ENCODE measurements around the gene CD55. TPM values are rescaled to one million over a fixed set of nuclear protein-coding genes. Genes with fewer than 3 reads are reported as not detected.

CD55 gene
- total RNA-seq, 1 donor from 2014 or later, result 4.0 TPM

GRCh38 chr1:207286786-207287468 lies 34.6 kb upstream of the CD55 start:
- no peak for DNase-seq (ENCODE audit: low read depth, low spot score)
- H3K4me3 Mint-ChIP-seq, result no peak overlapping the region
- no peaks in the 10 kb centered on the region for H3K4me1 Mint-ChIP-seq
- H3K27ac Mint-ChIP-seq (ENCODE audit: unreplicated experiment), result no peak overlapping the region
- no peak for TF ChIP-seq CTCF (conservative IDR thresholded peaks at IDR 0.05)
- H3K27me3 Mint-ChIP-seq (ENCODE audit: low read depth), result peaks cover 21% of the 10 kb centered on the region
- no peaks in the 10 kb centered on the region for H3K36me3 Mint-ChIP-seq (ENCODE audit: low read depth)
- peaks cover 6% of the 10 kb centered on the region for H3K9me3 Mint-ChIP-seq

GRCh38 chr1:207288315-207288714 lies 33.2 kb upstream of the CD55 start:
- Mint-ChIP-seq H3K27ac (ENCODE audit: unreplicated experiment) (no peak overlapping the region), H3K36me3 (ENCODE audit: low read depth) (no peaks in the 10 kb centered on the region), H3K4me3 (no peak overlapping the region), H3K4me1 (no peaks in the 10 kb centered on the region), H3K9me3 (peaks cover 6% of the 10 kb centered on the region), H3K27me3 (ENCODE audit: low read depth) (peaks cover 18% of the 10 kb centered on the region)
- TF ChIP-seq CTCF (conservative IDR thresholded peaks at IDR 0.05), result no peak
- DNase-seq (ENCODE audit: low read depth, low spot score), result no peak

- no peak overlapping the region for H3K27ac Mint-ChIP-seq (ENCODE audit: unreplicated experiment)
- no peak for TF ChIP-seq CTCF (conservative IDR thresholded peaks at IDR 0.05)
- peaks cover 18% of the 10 kb centered on the region for H3K27me3 Mint-ChIP-seq (ENCODE audit: low read depth)
- peaks cover 11% of the 10 kb centered on the region for H3K9me3 Mint-ChIP-seq
- H3K36me3 Mint-ChIP-seq (ENCODE audit: low read depth), result no peaks in the 10 kb centered on the region
- DNase-seq (ENCODE audit: low read depth, low spot score), result no peak
- H3K4me1 Mint-ChIP-seq, result no peaks in the 10 kb centered on the region
- no peak overlapping the region for H3K4me3 Mint-ChIP-seq
Observed at GRCh38 chr1:207289756-207290155, 31.7 kb upstream of the CD55 start.

GRCh38 chr1:207291723-207292122 lies 29.8 kb upstream of the CD55 start:
- Mint-ChIP-seq H3K27ac (ENCODE audit: unreplicated experiment) (no peak overlapping the region), H3K27me3 (ENCODE audit: low read depth) (peaks cover 13% of the 10 kb centered on the region), H3K4me1 (no peaks in the 10 kb centered on the region), H3K4me3 (no peak overlapping the region), H3K36me3 (ENCODE audit: low read depth) (no peaks in the 10 kb centered on the region), H3K9me3 (peaks cover 11% of the 10 kb centered on the region)
- no peak for DNase-seq (ENCODE audit: low read depth, low spot score)
- TF ChIP-seq CTCF (conservative IDR thresholded peaks at IDR 0.05), result no peak

GRCh38 chr1:207298186-207298585 lies 23.3 kb upstream of the CD55 start:
- Mint-ChIP-seq H3K9me3 (peaks cover 4% of the 10 kb centered on the region), H3K4me1 (no peaks in the 10 kb centered on the region), H3K4me3 (no peak overlapping the region), H3K27me3 (ENCODE audit: low read depth) (peaks cover 5% of the 10 kb centered on the region), H3K27ac (ENCODE audit: unreplicated experiment) (no peak overlapping the region), H3K36me3 (ENCODE audit: low read depth) (no peaks in the 10 kb centered on the region)
- no peak for TF ChIP-seq CTCF (conservative IDR thresholded peaks at IDR 0.05)
- DNase-seq (ENCODE audit: low read depth, low spot score), result no peak

Measured in neural crest cell (in vitro differentiated cells).